ENCODE data around the gene FZR1. TPM values are rescaled to one million over a fixed set of nuclear protein-coding genes. Genes with fewer than 3 reads are reported as not detected.

The FZR1 gene
- total RNA-seq, 1 donor from 2014 or later = 51.9 TPM

DNA sequence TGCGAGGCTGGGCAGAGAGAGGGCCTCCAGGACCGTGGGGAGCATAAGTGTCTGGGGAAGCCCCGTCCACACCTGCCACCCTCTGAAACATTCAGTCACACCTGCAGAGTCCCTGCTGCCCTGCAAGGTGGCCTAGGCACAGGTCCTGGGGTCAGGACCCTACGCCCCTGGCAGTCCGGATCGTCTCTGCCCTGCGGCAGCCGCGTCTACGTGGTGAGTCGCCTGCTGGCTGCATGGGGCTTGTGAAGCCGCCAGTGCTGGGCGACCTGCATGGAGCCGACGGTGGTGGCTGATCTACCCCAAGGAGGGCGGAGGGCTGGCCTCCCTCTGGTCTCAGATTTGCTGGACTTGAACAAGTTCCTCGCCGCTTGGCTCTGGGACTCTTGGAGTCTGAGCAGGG is 13.0 kb downstream of the FZR1 start:
- TF ChIP-seq, protein P1, sequence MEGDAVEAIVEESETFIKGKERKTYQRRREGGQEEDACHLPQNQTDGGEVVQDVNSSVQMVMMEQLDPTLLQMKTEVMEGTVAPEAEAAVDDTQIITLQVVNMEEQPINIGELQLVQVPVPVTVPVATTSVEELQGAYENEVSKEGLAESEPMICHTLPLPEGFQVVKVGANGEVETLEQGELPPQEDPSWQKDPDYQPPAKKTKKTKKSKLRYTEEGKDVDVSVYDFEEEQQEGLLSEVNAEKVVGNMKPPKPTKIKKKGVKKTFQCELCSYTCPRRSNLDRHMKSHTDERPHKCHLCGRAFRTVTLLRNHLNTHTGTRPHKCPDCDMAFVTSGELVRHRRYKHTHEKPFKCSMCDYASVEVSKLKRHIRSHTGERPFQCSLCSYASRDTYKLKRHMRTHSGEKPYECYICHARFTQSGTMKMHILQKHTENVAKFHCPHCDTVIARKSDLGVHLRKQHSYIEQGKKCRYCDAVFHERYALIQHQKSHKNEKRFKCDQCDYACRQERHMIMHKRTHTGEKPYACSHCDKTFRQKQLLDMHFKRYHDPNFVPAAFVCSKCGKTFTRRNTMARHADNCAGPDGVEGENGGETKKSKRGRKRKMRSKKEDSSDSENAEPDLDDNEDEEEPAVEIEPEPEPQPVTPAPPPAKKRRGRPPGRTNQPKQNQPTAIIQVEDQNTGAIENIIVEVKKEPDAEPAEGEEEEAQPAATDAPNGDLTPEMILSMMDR (IDR thresholded peaks at IDR 0.05; ENCODE audit: insufficient read depth, low read length, poor library complexity, severe bottlenecking) = no peak
- no peaks in the 10 kb centered on the region for H3K36me3 ChIP-seq (ENCODE audit: control insufficient read depth, insufficient read depth, low read length)
- no peak overlapping the region for H3K4me3 ChIP-seq (ENCODE audit: low read depth, low read length)

DNA sequence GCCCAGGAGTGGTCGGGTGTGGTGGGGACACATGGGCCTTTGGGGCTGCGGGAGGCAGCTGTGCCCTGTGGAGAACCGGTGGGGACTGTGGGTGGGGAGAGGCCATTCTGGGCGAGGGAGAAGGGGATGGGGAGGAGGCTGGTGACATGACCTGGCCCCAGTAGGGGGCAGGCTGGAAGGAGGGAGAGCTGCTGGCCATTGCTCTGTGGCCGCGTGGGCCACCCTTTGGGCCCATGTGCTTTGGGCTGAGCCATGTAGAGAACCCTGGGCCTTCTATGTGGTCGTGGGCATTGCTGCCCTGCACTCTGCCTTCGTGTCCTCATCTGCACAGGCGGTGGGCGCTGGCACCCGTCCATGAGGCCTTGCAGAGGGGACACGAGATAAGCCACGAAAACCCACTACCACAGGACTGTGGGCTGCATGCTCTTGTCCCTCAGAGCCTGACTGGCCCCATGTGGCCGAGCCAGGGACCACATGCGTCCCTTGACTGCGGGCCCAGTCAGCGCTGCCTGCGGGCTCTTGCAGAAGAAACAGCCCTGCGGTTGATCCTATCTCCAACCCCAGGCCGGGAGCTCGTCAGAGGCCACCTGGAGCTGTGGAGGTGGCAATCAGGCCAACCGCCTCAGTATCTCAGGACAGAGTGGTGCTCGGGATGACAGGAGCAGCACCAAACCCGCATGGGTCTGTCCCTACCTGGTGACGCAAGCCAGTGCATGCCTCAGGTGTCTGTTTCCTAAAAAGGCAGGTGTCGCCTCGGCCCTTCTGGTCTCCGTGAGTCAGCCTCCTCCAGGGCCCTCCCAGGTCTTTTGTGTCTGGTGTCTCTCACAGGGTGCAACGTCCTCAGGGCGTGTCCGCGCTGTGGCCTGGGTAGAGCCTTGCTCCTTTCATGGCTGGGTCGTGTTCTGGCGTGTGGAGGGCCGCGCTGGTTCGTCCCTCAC is 14.3 kb downstream of the FZR1 start:
- no peak for DNase-seq (ENCODE audit: low read depth)
- TF ChIP-seq, protein P1 (IDR thresholded peaks at IDR 0.05; ENCODE audit: insufficient read depth, low read length, poor library complexity, severe bottlenecking) = no peak
- Histone ChIP-seq H3K36me3 (ENCODE audit: control insufficient read depth, insufficient read depth, low read length) (no peaks in the 10 kb centered on the region), H3K27me3 (ENCODE audit: control insufficient read depth, insufficient read depth, low read length) (no peaks in the 10 kb centered on the region), H3K4me3 (ENCODE audit: low read depth, low read length) (no peak overlapping the region)

More for the DNA sequence above, 13.0 kb downstream of the FZR1 start:
- H3K27me3 ChIP-seq (ENCODE audit: control insufficient read depth, insufficient read depth, low read length) = no peaks in the 10 kb centered on the region
- no peak for DNase-seq (ENCODE audit: low read depth)

DNA sequence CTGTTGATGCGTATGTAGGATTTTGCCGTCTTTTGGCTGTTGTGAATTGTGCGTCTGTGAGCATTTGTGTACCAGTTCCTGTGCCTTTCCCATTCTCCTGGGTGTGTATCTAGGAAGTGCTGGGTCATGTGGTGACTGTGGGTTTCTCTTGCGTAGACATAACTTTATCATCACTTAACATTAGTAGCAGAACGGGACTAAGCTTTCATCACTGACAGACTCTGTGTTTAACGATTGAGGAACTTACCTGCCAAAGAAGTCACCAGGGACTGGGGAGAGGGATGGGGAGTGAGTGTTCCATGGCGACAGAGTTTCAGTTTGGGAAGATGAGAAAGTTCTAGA is 15.0 kb downstream of the FZR1 start:
- TF ChIP-seq, protein P1 (IDR thresholded peaks at IDR 0.05; ENCODE audit: insufficient read depth, low read length, poor library complexity, severe bottlenecking) = no peak
- H3K27me3 ChIP-seq (ENCODE audit: control insufficient read depth, insufficient read depth, low read length) = no peaks in the 10 kb centered on the region
- DNase-seq (ENCODE audit: low read depth) = no peak
- H3K4me3 ChIP-seq (ENCODE audit: low read depth, low read length) = no peak overlapping the region
- no peaks in the 10 kb centered on the region for H3K36me3 ChIP-seq (ENCODE audit: control insufficient read depth, insufficient read depth, low read length)

DNA sequence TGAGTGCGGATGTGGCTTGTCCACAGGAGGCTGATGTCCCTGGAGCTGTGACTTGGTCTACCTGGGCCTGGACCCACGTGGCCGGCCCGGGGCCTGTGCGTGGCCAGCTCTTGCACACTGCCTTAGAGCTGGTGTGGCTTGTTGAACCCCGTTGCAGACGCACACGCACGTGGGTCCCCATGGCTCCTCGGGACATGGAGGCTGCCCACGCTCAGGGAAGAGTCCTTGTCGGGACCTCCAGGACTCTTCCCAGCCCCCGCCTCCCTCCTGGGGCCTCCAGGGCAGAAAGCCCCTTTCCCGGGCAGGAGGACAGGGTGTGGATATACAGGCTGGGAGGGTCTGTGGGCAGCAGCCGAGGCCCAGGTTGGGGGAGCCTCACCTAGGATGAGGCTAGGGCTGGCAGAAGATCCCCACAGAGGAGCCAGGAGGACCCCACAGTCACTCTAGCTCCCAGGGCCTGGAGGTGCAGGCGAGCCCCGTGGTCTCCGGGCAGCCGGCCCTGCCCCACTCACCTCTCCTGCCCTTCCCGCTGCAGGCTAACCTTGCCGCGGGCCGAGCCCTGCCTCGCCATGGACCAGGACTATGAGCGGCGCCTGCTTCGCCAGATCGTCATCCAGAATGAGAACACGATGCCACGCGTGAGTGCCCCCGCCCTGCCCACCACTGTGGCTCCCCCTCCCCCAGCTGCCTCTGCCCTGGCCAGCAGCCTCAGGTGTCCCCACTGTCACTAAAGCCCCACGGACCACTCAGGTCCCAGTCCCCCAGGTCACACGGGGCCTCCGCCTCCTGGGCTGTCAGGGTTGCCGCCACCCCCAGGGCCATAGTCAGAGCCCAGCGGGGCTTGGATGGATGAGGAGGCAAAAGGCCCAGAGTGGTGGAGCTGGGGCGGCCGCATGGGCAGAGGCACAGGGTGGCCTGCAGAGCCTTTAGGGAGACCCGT is 16.6 kb downstream of the FZR1 start:
- TF ChIP-seq, protein P1 (IDR thresholded peaks at IDR 0.05; ENCODE audit: insufficient read depth, low read length, poor library complexity, severe bottlenecking) = no peak
- Histone ChIP-seq H3K4me3 (ENCODE audit: low read depth, low read length) (no peak overlapping the region), H3K36me3 (ENCODE audit: control insufficient read depth, insufficient read depth, low read length) (peaks cover 1% of the 10 kb centered on the region), H3K27me3 (ENCODE audit: control insufficient read depth, insufficient read depth, low read length) (no peaks in the 10 kb centered on the region)
- DNase-seq (ENCODE audit: low read depth) = no peak

DNA sequence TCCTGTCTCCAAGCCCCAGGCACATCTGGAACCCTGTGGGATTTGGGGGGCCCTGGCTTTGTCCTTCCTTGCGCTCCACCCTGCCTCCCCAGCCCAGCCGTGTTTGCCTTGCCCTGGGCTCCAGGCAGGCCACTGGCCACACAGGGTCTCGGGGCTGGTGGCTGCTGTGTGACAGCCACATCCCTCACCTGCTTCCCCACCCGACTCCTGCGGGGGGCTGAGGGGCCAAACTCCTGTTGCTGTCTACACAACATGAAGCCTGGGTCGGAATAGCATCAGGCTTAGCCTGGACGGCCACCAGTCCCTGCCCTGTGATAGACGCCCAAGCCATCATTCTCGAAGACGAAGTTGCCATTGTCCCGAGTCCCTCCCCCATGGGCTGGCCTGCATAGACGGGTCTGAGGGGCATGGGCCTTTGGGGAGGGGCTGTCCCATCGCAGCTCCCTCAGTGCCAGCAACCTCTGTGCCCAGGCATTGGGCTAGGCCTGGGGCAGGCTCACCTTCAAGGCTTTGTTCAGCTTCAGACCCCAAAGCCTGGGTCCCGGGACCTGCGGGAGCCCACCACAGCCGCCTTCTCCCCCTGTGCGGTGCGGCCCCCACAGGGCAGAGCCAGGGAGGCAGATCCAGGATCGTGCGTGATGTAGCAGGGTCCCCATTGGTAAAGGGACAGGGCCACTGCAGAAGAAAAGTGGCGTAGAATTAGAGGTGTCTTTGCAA is 17.4 kb downstream of the FZR1 start:
- Histone ChIP-seq H3K36me3 (ENCODE audit: control insufficient read depth, insufficient read depth, low read length) (peaks cover 4% of the 10 kb centered on the region), H3K4me3 (ENCODE audit: low read depth, low read length) (no peak overlapping the region), H3K27me3 (ENCODE audit: control insufficient read depth, insufficient read depth, low read length) (no peaks in the 10 kb centered on the region)
- TF ChIP-seq, protein P1 (IDR thresholded peaks at IDR 0.05; ENCODE audit: insufficient read depth, low read length, poor library complexity, severe bottlenecking) = no peak
- no peak for DNase-seq (ENCODE audit: low read depth)
